GM18867 (cell line): ENCODE results near the gene ATRNL1.
"Not testable (repeated sequence)": the region's sequence is repeated elsewhere in the genome, so short reads cannot be mapped to it uniquely, and the experiment has no call there.

Experiments used
- ATAC-seq: cut with Tn5 transposase; IDR thresholded peaks from one replicate; pipeline ENCODE4 v1.9.1; 2021; ENCODE audit warnings: mild to moderate bottlenecking, moderate library complexity; ENCODE audit not compliant: unreplicated experiment

ATRNL1 gene

GRCh38 chr10:115711306-115711705 lies 618.1 kb downstream of the ATRNL1 start:
- no peak for ATAC-seq

GRCh38 chr10:115720121-115720520 lies 627.0 kb downstream of the ATRNL1 start:
- ATAC-seq, result no peak

GRCh38 chr10:115727129-115727528 lies 634.0 kb downstream of the ATRNL1 start:
- no peak for ATAC-seq

GRCh38 chr10:115744089-115744488 lies 650.9 kb downstream of the ATRNL1 start:
- ATAC-seq, result no peak

GRCh38 chr10:115745943-115746342 lies 652.8 kb downstream of the ATRNL1 start:
- ATAC-seq, result no peak

- ATAC-seq, result no peak
These were observed 654.6 kb downstream of the ATRNL1 start for GRCh38 chr10:115747811-115748210.

- not testable (repeated sequence) for ATAC-seq
These were observed 665.3 kb downstream of the ATRNL1 start for GRCh38 chr10:115758488-115758887.

- ATAC-seq, result no peak
These were observed 667.0 kb downstream of the ATRNL1 start for GRCh38 chr10:115760131-115760530.

- no peak for ATAC-seq
These were observed 668.0 kb downstream of the ATRNL1 start for GRCh38 chr10:115761166-115761565.

- ATAC-seq, result no peak
These were observed 668.9 kb downstream of the ATRNL1 start for GRCh38 chr10:115762029-115762428.

GRCh38 chr10:115771755-115772154 lies 678.6 kb downstream of the ATRNL1 start:
- ATAC-seq, result no peak

- ATAC-seq, result no peak
These were observed 679.4 kb downstream of the ATRNL1 start for GRCh38 chr10:115772606-115773005.

GRCh38 chr10:115773832-115774231 lies 680.7 kb downstream of the ATRNL1 start:
- ATAC-seq, result no peak

GRCh38 chr10:115774721-115775120 lies 681.6 kb downstream of the ATRNL1 start:
- ATAC-seq, result no peak

- ATAC-seq, result no peak
These were observed 684.5 kb downstream of the ATRNL1 start for GRCh38 chr10:115777646-115778045.

GRCh38 chr10:115790220-115790619 lies 697.1 kb downstream of the ATRNL1 start:
- no peak for ATAC-seq

GRCh38 chr10:115795964-115796363 lies 702.8 kb downstream of the ATRNL1 start:
- ATAC-seq, result no peak

- ATAC-seq, result no peak
These were observed 708.3 kb downstream of the ATRNL1 start for GRCh38 chr10:115801457-115801856.

GRCh38 chr10:115801992-115802391 lies 708.8 kb downstream of the ATRNL1 start:
- ATAC-seq, result no peak

GRCh38 chr10:115802911-115803310 lies 709.7 kb downstream of the ATRNL1 start:
- ATAC-seq, result no peak

- ATAC-seq, result no peak
These were observed 721.4 kb downstream of the ATRNL1 start for GRCh38 chr10:115814542-115814941.

- no peak for ATAC-seq
These were observed 724.8 kb downstream of the ATRNL1 start for GRCh38 chr10:115818012-115818411.

- ATAC-seq, result no peak
These were observed 733.2 kb downstream of the ATRNL1 start for GRCh38 chr10:115826396-115826795.
